NCI-H82 (cell line): Measurements from ENCODE around the gene NDUFA13.
A peak's percentile ranks its signal among the peaks of the same experiment; 100 is the strongest.

ENCODE experiments used
- DNase-seq: peaks from one replicate; lab custom pipeline; 2025; lab: John Stamatoyannopoulos, UW

Gene NDUFA13

GRCh38 chr19:19571071-19571786, 55.2 kb downstream of the NDUFA13 start:
- DNase-seq, result no peak

DNA sequence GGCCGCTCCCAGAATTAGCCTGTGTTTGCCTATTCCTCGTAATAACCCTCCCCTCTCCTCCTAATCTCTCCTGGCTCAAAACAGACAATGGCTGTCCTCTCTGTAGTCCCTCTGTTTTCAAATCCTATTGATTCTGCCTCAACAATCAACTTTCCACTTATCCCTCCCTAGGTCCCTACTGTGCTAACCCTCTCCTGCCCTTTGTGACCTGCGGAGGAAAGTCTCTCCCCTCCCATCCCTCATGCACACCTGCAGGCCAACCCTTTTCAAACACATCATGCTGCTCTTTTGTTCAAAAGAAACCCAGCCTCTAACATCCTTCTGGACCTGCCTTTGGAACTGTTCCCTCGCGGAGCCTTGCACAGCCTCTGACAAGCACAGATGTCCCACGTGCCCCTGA, 59.4 kb downstream of the NDUFA13 start:
- peak; percentile 52 for DNase-seq
